Measurements from ENCODE around the gene RIN2.

RIN2 gene

DNA sequence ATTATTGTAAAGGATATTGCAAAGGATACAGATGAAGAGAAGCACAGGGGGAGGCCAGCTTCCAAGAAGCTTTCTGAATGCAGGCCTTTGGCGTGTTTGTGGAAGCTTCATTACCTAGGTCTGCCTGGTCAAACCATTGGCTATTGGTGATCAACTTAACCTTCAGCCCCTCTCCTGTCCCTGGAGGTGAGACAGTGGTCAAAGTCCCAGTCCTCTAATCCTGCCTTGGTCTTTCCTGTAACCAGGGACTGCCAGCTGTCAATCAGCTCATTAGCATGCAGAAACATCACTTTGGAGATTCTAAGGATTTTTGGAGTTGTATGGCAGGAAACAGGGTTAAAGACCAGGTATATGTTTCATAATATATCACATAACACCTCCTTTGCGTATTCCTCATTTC lies 13.0 kb downstream of the RIN2 start:
- TF ChIP-seq, protein P1, sequence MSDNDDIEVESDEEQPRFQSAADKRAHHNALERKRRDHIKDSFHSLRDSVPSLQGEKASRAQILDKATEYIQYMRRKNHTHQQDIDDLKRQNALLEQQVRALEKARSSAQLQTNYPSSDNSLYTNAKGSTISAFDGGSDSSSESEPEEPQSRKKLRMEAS (IDR thresholded peaks at IDR 0.05; ENCODE audit: low read depth, low read length), result no peak
- TF ChIP-seq POLR2A (IDR thresholded peaks at IDR 0.05; ENCODE audit: extremely low read depth, insufficient read length) (no peak), MYC (IDR thresholded peaks at IDR 0.05; ENCODE audit: low read depth, low read length) (no peak)
- TF ChIP-seq, protein P2, sequence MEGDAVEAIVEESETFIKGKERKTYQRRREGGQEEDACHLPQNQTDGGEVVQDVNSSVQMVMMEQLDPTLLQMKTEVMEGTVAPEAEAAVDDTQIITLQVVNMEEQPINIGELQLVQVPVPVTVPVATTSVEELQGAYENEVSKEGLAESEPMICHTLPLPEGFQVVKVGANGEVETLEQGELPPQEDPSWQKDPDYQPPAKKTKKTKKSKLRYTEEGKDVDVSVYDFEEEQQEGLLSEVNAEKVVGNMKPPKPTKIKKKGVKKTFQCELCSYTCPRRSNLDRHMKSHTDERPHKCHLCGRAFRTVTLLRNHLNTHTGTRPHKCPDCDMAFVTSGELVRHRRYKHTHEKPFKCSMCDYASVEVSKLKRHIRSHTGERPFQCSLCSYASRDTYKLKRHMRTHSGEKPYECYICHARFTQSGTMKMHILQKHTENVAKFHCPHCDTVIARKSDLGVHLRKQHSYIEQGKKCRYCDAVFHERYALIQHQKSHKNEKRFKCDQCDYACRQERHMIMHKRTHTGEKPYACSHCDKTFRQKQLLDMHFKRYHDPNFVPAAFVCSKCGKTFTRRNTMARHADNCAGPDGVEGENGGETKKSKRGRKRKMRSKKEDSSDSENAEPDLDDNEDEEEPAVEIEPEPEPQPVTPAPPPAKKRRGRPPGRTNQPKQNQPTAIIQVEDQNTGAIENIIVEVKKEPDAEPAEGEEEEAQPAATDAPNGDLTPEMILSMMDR (IDR thresholded peaks at IDR 0.05; ENCODE audit: low read depth, low read length), result no peak
- H3K4me3 ChIP-seq (ENCODE audit: low read depth, low read length), result no peak overlapping the region
- no peak for DNase-seq (ENCODE audit: low read depth)

DNA sequence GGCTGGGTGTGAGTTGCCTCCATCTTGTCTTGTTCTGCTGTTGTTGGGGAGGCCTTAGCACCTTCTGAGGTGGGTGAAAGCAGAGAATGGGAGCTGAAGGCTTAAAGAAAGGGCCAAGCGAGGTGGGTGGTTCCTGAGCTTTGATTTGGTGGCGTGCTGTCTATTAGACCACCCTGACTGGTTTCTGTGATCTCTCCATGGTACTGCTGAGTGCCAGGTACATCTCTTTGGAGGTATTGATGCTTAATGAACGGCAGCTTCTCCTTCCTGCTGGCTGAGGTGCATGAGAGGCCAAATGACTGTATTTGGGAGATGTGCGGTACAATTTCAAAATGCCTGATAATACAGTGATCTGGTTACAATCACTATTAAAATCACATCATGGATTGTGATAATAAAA lies 15.4 kb downstream of the RIN2 start:
- DNase-seq (ENCODE audit: low read depth), result no peak
- no peak for TF ChIP-seq POLR2A (IDR thresholded peaks at IDR 0.05; ENCODE audit: extremely low read depth, insufficient read length)
- H3K4me3 ChIP-seq (ENCODE audit: low read depth, low read length), result no peak overlapping the region

DNA sequence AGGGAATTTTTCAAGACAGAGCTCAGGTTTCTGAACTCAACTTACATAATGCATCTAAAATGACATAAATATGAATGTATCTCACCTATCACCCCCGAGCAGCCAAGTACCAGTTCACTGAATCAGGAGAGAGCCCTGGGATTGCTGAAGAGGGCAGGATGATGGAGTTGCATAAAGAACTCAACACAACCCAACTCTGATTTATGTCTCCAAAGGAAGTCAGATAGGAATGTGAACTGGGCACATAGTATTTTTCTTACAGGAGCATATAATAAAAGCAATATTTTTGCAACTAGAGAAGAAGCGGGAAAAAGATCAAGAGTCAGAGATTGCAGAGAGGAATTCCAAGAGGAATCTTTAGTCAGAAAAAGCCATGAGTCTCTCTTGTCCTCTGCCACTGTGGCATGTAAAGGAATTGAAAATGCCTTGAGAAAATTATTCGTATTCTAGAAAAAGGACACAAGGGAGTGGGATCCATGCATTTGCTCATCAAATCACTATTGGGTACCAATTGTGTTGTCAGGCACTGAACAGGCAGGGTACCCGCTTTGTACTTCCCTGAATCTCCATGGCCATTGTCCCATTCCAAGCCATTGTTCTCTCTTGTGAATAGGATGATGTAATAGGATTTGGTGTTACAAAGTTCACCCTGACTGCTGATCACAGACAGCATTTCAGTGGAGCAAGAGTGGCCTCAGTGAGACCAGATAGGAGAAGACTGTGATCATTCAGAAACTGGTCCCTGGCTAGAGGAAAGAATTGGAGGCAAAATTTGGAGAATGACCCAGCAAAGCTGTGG lies 16.3 kb downstream of the RIN2 start:
- H3K4me3 ChIP-seq (ENCODE audit: low read depth, low read length), result no peak overlapping the region
- TF ChIP-seq, protein P1 (IDR thresholded peaks at IDR 0.05; ENCODE audit: low read depth, low read length), result no peak
- TF ChIP-seq POLR2A (IDR thresholded peaks at IDR 0.05; ENCODE audit: extremely low read depth, insufficient read length) (no peak), MYC (IDR thresholded peaks at IDR 0.05; ENCODE audit: low read depth, low read length) (no peak)
- TF ChIP-seq, protein P2 (IDR thresholded peaks at IDR 0.05; ENCODE audit: low read depth, low read length), result no peak
- no peak for DNase-seq (ENCODE audit: low read depth)

DNA sequence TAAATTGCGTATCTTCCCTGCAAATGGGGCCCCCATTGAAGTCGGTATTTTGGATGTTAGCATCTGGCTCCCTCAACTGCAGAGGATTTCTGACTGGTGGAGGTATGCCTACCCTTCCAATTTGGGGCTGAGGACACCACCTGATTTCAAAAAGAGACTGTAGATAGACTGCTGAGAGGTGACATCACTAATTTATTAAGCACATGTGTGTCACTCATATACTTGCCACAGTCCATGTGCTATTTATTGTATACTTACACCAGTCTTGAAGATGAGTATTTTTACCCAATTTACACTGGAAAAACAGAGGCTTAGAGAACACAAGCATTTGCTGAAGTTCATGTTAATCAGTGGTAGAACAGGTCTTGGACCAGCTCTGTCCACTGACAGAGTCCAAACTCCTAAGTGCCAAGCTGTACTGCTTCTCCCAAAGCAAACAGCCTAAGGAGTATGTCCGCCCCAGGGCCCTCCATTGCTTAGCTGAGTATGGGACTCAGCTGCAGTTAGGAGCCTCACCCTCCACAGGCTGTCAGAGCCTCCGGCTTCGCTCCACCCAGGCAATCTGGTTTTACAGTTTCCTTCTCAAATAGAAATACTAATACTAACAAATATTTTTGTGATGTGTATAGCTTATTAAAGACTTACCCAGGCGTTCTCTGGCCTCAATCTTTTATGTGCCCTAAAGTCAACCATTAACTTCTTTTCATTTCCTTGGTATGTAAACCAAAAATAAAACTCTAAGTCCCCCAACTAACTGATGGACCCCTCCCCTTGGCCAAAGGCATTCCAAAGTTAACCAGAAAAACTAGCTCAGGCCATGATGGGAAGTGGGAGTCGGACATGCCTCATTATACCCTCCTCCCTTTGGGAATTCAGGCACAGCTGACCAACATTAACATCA lies 17.5 kb downstream of the RIN2 start:
- no peak for DNase-seq (ENCODE audit: low read depth)

DNA sequence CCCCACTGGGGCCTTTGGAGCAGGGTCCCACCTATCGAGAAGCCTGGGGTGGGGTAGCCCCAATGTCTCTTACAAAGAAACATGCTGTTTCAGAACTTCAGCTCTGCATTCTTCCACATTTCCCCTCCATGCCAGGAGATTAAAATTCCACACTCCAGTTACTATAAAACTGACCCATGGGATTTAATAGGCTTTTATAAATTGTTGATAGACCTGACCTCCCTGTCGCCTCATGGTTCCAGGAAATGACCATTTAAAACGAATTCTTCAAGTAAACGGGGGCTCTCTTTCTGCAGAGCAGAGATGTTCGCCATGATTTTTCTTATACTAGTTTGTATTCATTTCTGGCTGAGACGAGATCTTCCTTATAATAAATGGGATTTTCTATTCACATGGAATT lies 19.3 kb downstream of the RIN2 start:
- no peak overlapping the region for H3K4me3 ChIP-seq (ENCODE audit: low read depth, low read length)
- no peak for DNase-seq (ENCODE audit: low read depth)
- TF ChIP-seq, protein P2 (IDR thresholded peaks at IDR 0.05; ENCODE audit: low read depth, low read length), result no peak
- TF ChIP-seq MYC (IDR thresholded peaks at IDR 0.05; ENCODE audit: low read depth, low read length) (no peak), POLR2A (IDR thresholded peaks at IDR 0.05; ENCODE audit: extremely low read depth, insufficient read length) (no peak)
- TF ChIP-seq, protein P1 (IDR thresholded peaks at IDR 0.05; ENCODE audit: low read depth, low read length), result no peak

More for the DNA sequence above, 17.5 kb downstream of the RIN2 start:
- TF ChIP-seq, protein P2 (IDR thresholded peaks at IDR 0.05; ENCODE audit: low read depth, low read length), result no peak
- TF ChIP-seq MYC (IDR thresholded peaks at IDR 0.05; ENCODE audit: low read depth, low read length) (no peak), POLR2A (IDR thresholded peaks at IDR 0.05; ENCODE audit: extremely low read depth, insufficient read length) (no peak)
- TF ChIP-seq, protein P1 (IDR thresholded peaks at IDR 0.05; ENCODE audit: low read depth, low read length), result no peak
- H3K4me3 ChIP-seq (ENCODE audit: low read depth, low read length), result no peak overlapping the region

DNA sequence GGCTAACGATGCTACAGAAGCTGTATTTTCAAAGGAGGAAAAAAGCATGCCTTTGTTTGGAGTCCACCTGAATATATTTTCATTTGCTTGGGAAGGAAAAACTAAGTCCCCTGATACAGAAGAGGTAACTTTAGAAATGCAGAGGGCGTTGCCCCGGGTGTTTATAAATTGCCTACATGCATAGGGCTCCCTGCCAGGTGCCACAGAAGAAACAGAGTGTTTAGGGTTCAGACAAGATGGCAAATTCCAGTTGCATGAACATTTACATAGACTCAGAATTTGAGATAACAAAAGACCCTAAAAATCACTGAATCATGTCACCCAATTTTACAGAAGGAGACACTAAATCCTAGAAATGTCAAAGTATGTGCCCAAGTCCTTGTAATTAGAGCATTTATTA lies 19.9 kb downstream of the RIN2 start:
- H3K4me3 ChIP-seq (ENCODE audit: low read depth, low read length), result no peak overlapping the region
- TF ChIP-seq, protein P2 (IDR thresholded peaks at IDR 0.05; ENCODE audit: low read depth, low read length), result no peak
- TF ChIP-seq POLR2A (IDR thresholded peaks at IDR 0.05; ENCODE audit: extremely low read depth, insufficient read length), result no peak
- no peak for DNase-seq (ENCODE audit: low read depth)
